MM.1S (cell line): ENCODE results near the gene ERGIC2.
"Not testable (repeated sequence)": the region's sequence is repeated elsewhere in the genome, so short reads cannot be mapped to it uniquely, and the experiment has no call there.

Source experiments
- DNase-seq: peaks from one replicate; pipeline ENCODE4 v3.0.0-alpha.2; 2015
- H2AFZ ChIP-seq: fragments of 300-600 bp; sonication (generic); 2 replicates; pipeline ENCODE4 v1.6.0; 2016; ENCODE audit warnings: antibody characterized with exemption, low read length
- H3F3A ChIP-seq: fragments of 300-600 bp; sonication (generic); 2 replicates; pipeline ENCODE4 v1.6.1; 2016; ENCODE audit warnings: mild to moderate bottlenecking, antibody characterized with exemption, low read length, moderate library complexity, mixed read lengths; ENCODE audit not compliant: insufficient read depth
- H3K27ac ChIP-seq: fragments of 300-600 bp; sonication (generic); 2 replicates; pipeline ENCODE4 v1.5.1; 2016; ENCODE audit warnings: mild to moderate bottlenecking, low read length
- H3K27me3 ChIP-seq: fragments of 300-600 bp; sonication (generic); replicated peaks from 2 replicates; pipeline ENCODE4 v1.6.0; 2016; ENCODE audit warnings: low read length; ENCODE audit not compliant: insufficient read depth
- H3K36me3 ChIP-seq: fragments of 300-600 bp; sonication (generic); replicated peaks from 2 replicates; pipeline ENCODE4 v1.6.1; 2016; ENCODE audit warnings: mild to moderate bottlenecking, low read length, mixed read lengths; ENCODE audit not compliant: insufficient read depth
- H3K4me1 ChIP-seq: fragments of 300-600 bp; sonication (generic); 2 replicates; pipeline ENCODE4 v1.6.1; 2016; ENCODE audit warnings: low read length, mixed read lengths
- H3K4me2 ChIP-seq: fragments of 300-600 bp; sonication (generic); 2 replicates; pipeline ENCODE4 v1.6.0; 2016; ENCODE audit warnings: low read depth, low read length
- H3K4me3 ChIP-seq: fragments of 300-600 bp; sonication (generic); 2 replicates; pipeline ENCODE4 v1.5.1; 2016; ENCODE audit warnings: low read length, mixed read lengths
- H3K79me2 ChIP-seq: fragments of 300-600 bp; sonication (generic); 2 replicates; pipeline ENCODE4 v1.6.1; 2016; ENCODE audit warnings: mixed run types, low read length, mixed read lengths
- H3K9ac ChIP-seq: fragments of 300-600 bp; sonication (generic); 2 replicates; pipeline ENCODE4 v1.6.1; 2016; ENCODE audit warnings: low read length, mixed read lengths
- H3K9me2 ChIP-seq: fragments of 300-600 bp; sonication (generic); replicated peaks from 2 replicates; pipeline ENCODE4 v1.6.1; 2016; ENCODE audit warnings: mild to moderate bottlenecking, low read length, mixed read lengths; ENCODE audit not compliant: insufficient read depth
- H3K9me3 ChIP-seq: fragments of 300-600 bp; sonication (generic); replicated peaks from 2 replicates; pipeline ENCODE4 v1.6.1; 2016; ENCODE audit warnings: mild to moderate bottlenecking, low read length, mixed read lengths; ENCODE audit not compliant: insufficient read depth
- H4K20me1 ChIP-seq: fragments of 300-600 bp; sonication (generic); 2 replicates; pipeline ENCODE4 v1.6.1; 2016; ENCODE audit warnings: mild to moderate bottlenecking, low read length, moderate library complexity, mixed read lengths; ENCODE audit not compliant: insufficient read depth
- EZH2 ChIP-seq: fragments of 300-600 bp; sonication (generic); optimal IDR thresholded peaks from 2 replicates; pipeline ENCODE3; 2017; ENCODE audit warnings: low read depth, mild to moderate bottlenecking, antibody characterized with exemption, low read length, mixed read lengths
- EZH2phosphoT487 ChIP-seq: fragments of 300-600 bp; sonication (generic); IDR thresholded peaks from 2 replicates; pipeline ENCODE4 v1.6.1; 2018; ENCODE audit warnings: antibody characterized with exemption, low read length
- TF ChIP-seq, protein P1 (sequence below): fragments of 300-600 bp; sonication (generic); IDR thresholded peaks from 2 replicates; pipeline ENCODE4 v1.5.1; 2016; ENCODE audit warnings: antibody characterized with exemption, low read length, mixed read lengths

The ERGIC2 gene

GRCh38 chr12:29301114-29301513 lies 79.9 kb downstream of the ERGIC2 start:
- H3K9me2 ChIP-seq = no peaks in the 10 kb centered on the region
- H3K79me2 ChIP-seq = no peaks in the 10 kb centered on the region
- H3K9me3 ChIP-seq = no peaks in the 10 kb centered on the region
- H3F3A ChIP-seq = no peaks in the 10 kb centered on the region
- no peak overlapping the region for H2AFZ ChIP-seq
- no peaks in the 10 kb centered on the region for H3K27me3 ChIP-seq
- no peaks in the 10 kb centered on the region for H4K20me1 ChIP-seq
- no peak overlapping the region for H3K4me2 ChIP-seq
- no peak overlapping the region for H3K9ac ChIP-seq
- H3K27ac ChIP-seq = no peak overlapping the region
- H3K36me3 ChIP-seq = no peaks in the 10 kb centered on the region
- no peak for TF ChIP-seq EZH2
- TF ChIP-seq EZH2phosphoT487 = no peak
- TF ChIP-seq, protein P1, sequence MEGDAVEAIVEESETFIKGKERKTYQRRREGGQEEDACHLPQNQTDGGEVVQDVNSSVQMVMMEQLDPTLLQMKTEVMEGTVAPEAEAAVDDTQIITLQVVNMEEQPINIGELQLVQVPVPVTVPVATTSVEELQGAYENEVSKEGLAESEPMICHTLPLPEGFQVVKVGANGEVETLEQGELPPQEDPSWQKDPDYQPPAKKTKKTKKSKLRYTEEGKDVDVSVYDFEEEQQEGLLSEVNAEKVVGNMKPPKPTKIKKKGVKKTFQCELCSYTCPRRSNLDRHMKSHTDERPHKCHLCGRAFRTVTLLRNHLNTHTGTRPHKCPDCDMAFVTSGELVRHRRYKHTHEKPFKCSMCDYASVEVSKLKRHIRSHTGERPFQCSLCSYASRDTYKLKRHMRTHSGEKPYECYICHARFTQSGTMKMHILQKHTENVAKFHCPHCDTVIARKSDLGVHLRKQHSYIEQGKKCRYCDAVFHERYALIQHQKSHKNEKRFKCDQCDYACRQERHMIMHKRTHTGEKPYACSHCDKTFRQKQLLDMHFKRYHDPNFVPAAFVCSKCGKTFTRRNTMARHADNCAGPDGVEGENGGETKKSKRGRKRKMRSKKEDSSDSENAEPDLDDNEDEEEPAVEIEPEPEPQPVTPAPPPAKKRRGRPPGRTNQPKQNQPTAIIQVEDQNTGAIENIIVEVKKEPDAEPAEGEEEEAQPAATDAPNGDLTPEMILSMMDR = no peak
- no peaks in the 10 kb centered on the region for H3K4me1 ChIP-seq
- no peak overlapping the region for H3K4me3 ChIP-seq
- no peak for DNase-seq

DNA sequence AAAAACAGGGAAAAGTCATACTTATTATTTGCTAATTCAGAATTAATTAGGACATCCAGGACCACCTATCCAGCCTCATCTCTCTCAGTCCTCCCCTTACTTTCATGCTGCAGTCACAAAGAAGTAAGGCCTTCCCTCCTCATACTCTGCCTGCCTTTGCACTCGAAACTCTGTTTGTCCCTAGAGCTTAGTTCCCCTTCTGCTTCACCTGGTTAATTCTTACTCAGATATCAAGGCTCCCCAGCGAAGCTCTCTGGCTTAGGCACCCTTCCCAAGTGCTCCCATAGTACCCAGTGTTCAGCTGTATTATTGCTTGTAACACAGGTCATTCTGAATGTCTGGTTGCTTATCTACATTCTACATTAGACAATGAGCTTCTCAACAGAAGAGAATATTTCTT lies 81.3 kb downstream of the ERGIC2 start:
- Histone ChIP-seq H3K4me3 (no peak overlapping the region), H3K9me3 (no peaks in the 10 kb centered on the region), H3F3A (no peaks in the 10 kb centered on the region), H3K36me3 (no peaks in the 10 kb centered on the region), H4K20me1 (no peaks in the 10 kb centered on the region), H3K4me2 (no peak overlapping the region), H3K9ac (no peak overlapping the region), H3K9me2 (no peaks in the 10 kb centered on the region), H3K4me1 (no peaks in the 10 kb centered on the region), H3K79me2 (no peaks in the 10 kb centered on the region), H3K27me3 (no peaks in the 10 kb centered on the region), H3K27ac (no peak overlapping the region), H2AFZ (no peak overlapping the region)
- no peak for TF ChIP-seq EZH2
- TF ChIP-seq EZH2phosphoT487 = no peak
- TF ChIP-seq, protein P1 = no peak
- no peak for DNase-seq

DNA sequence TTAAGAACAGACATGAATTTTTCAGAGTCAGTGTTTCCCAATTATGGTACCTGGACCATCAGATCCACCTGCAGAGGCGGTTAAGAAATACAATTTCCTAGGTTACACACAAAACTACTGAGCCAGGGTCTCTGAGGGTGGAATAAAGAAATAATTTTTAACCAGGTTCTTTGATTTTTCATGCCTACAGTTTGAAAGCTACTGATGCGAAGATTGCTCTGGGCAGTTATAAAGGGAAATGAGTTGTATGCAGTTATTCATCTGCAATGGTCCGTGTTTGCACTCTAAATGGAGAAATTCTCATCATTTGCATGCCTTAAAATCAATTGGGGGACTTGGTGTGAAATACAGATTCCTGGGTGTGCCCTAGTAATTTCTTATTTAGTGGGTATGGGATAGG lies 89.7 kb downstream of the ERGIC2 start:
- no peaks in the 10 kb centered on the region for H3K9me3 ChIP-seq
- no peaks in the 10 kb centered on the region for H3K36me3 ChIP-seq
- no peak overlapping the region for H3K27ac ChIP-seq
- H3K4me2 ChIP-seq = no peak overlapping the region
- H3K4me3 ChIP-seq = no peak overlapping the region
- no peak for TF ChIP-seq EZH2
- no peak for TF ChIP-seq EZH2phosphoT487
- TF ChIP-seq, protein P1 = no peak
- no peaks in the 10 kb centered on the region for H3K9me2 ChIP-seq
- H2AFZ ChIP-seq = no peak overlapping the region
- H3K4me1 ChIP-seq = no peaks in the 10 kb centered on the region
- no peaks in the 10 kb centered on the region for H3K79me2 ChIP-seq
- H3K9ac ChIP-seq = no peak overlapping the region
- no peaks in the 10 kb centered on the region for H3K27me3 ChIP-seq
- no peak for DNase-seq
- no peaks in the 10 kb centered on the region for H3F3A ChIP-seq
- H4K20me1 ChIP-seq = no peaks in the 10 kb centered on the region

GRCh38 chr12:29290475-29290874 lies 90.5 kb downstream of the ERGIC2 start:
- not testable (repeated sequence) for H3K9me2 ChIP-seq, H3K36me3 ChIP-seq, H3K27me3 ChIP-seq, H3K9me3 ChIP-seq, H3K4me1 ChIP-seq, H3K4me2 ChIP-seq, H3K79me2 ChIP-seq, H2AFZ ChIP-seq, H3F3A ChIP-seq, H4K20me1 ChIP-seq, H3K4me3 ChIP-seq, H3K27ac ChIP-seq, DNase-seq, H3K9ac ChIP-seq
